ENCODE measurements around the gene PLEKHG4.

Gene PLEKHG4

GRCh38 chr16:67284699-67285646 lies 5.6 kb downstream of the PLEKHG4 start:
- DNase-seq (ENCODE audit: low spot score) = no peak

- no peak for DNase-seq (ENCODE audit: low spot score)
Observed at GRCh38 chr16:67286441-67287235, 7.3 kb downstream of the PLEKHG4 start.

- no peak for DNase-seq (ENCODE audit: low spot score)
Observed at GRCh38 chr16:67287960-67288359, 8.6 kb downstream of the PLEKHG4 start.

- DNase-seq (ENCODE audit: low spot score) = no peak
Observed at GRCh38 chr16:67291461-67291860, 12.1 kb downstream of the PLEKHG4 start.

- no peak for DNase-seq (ENCODE audit: low spot score)
Observed at GRCh38 chr16:67294171-67294757, 14.9 kb downstream of the PLEKHG4 start.

DNA sequence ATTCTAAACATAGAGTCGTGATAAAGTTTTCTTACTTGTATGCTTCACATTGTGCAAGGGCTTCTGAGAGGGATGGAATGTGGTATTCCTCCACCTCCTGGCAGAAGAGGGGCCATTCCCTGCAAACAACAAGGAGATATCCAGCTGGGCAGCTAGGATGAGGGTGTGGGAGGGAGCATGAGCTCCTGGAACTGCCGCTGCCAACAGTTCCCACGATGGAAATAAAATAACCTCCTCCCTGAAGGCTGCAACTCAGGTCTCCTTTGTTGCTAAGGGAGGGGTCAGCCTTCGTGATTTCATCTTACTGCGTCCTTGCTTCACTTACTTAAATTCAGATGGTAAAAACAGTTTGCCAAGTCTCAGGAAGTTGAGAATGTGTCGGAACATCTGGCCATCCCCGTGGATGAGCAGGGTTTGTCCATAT lies 15.6 kb downstream of the PLEKHG4 start:
- DNase-seq (ENCODE audit: low spot score) = no peak

DNA sequence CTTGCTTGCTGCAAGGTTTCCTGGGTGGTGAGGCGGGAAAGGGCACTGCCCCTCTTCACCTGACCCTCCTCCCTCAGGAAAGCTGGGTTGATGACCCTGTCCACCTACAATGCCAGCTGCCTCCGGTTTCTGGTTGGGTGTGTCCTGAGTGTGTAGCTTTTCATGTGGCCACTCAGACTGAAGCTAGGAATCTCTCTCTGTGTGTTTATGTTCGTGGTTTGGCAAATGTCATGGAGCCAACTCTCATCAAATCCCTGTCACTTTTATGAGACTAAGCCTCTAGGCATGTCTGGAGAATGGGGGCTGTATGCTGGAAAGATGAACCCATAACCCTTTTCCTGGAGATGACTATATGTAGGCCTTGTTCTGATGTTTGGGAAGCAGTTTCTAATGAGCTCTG lies 17.1 kb downstream of the PLEKHG4 start:
- no peak for DNase-seq (ENCODE audit: low spot score)

- DNase-seq (ENCODE audit: low spot score) = no peak
Observed at GRCh38 chr16:67298277-67298676, 18.9 kb downstream of the PLEKHG4 start.

DNA sequence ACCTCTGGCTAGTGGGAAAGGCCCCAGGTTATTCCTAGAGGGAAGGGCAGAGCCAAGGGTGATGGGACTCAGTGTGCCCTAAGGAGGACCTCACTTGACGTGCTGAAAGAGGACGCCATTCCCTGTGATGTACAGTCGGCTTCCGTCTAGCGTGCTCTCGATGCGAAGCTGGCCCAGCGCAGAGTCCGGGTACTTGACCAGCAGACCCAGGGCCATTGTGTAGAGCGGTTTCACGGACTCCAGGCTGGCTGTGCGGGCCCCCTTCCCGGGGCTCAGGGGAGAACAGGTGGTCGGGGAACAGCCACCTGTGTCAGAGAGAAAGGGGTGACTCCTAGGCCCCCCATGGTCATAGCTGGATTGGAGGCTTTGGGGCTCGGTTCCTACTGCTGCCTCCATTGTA lies 19.9 kb downstream of the PLEKHG4 start:
- no peak for DNase-seq (ENCODE audit: low spot score)

DNA sequence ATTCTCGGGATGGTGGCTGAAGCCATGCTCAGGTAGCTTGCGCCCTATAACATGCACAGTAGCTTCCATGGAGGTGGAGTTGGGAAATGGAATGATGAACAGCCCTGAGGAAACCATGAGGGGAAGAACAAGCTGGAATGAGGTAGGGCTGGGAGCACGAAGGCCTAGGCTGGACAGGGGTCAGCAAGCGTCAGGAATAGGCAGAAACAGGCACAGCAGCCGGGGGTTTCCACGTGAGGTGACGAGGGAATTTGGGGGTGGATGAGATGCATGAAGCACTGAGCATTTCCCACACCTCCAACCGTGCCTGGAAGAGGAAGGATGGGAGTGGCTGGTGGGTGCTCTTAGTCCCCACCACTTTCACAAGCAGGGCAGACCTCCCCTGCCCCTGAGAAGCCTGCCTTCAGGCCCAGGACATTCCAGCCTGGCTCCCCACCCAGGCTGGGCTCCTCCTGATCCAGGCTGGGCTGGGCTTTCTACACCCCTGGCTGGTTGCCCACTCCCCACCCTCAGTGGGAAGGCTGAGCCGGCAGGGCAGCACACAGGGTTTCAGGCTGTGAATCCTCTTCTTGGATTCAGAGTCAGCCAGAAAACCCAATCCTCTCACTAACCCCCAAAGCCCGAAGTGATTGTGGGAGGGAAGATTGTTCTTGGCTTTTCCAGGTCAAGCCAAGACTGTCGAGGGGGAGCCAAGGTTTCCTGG lies 21.9 kb downstream of the PLEKHG4 start:
- DNase-seq (ENCODE audit: low spot score) = no peak

DNA sequence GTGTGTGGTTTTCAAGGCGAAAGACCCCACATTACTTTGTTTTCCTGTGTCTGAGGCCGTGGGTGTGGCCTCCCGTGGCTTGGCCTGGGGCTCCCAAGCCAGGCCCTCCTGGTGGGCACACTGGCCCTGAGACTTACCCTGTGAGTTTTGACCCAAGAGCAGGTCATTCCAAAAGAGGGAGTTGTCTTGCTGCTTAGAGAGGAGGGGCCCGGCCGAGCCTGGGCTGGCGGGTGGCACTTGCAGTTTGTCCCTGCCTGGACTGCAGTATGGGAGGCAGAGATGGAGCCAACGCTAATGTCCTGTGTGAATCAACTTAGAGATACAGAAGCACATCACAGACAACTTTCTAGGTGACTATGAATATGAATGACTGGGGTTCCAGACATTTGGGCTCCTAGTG lies 22.7 kb downstream of the PLEKHG4 start:
- no peak for DNase-seq (ENCODE audit: low spot score)

DNA sequence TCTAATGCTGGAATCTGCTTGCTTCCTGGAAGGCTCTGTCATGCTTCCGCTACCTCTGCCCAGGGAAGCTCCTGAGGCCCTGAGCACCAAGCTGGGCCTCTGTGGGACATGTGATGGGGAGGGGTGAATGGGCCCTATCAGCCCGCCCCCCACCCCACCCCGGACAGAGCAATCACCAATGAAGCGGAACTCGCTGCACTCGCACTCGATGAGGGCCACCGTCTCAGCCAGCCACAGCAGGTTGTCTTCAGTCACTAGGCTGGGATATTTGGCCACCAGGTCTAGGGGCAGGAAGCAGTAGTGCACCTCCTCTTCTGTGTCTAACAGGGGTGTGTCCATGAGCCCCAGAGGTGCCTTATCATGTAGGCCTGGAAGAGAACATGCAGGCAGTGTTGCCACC lies 23.6 kb downstream of the PLEKHG4 start:
- no peak for DNase-seq (ENCODE audit: low spot score)

DNA sequence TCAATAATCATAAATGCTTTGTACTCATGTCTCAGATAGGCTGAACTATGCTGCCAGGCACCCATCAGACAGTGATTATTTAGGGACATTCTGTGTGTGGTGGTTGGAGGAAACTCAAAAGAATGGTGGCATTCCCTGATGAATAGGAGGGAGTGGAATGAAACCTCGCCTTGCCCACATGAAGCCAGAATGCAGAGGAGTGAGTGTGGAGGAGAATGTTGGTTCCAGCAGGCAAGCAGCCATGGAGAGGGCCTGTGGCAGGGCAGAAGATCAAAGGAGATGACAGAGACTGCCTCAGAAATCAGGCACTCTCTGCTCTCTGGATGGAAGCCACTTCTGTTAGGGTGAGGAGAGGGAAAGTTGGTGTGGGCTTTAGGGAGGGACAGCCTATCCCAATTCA lies 24.7 kb downstream of the PLEKHG4 start:
- DNase-seq (ENCODE audit: low spot score) = no peak

- no peak for DNase-seq (ENCODE audit: low spot score)
Observed at GRCh38 chr16:67305216-67306071, 26.1 kb downstream of the PLEKHG4 start.

- DNase-seq (ENCODE audit: low spot score) = no peak
Observed at GRCh38 chr16:67310561-67310960, 31.2 kb downstream of the PLEKHG4 start.

- no peak for DNase-seq (ENCODE audit: low spot score)
Observed at GRCh38 chr16:67311607-67312488, 32.5 kb downstream of the PLEKHG4 start.

GRCh38 chr16:67312719-67313118 lies 33.4 kb downstream of the PLEKHG4 start:
- no peak for DNase-seq (ENCODE audit: low spot score)

GRCh38 chr16:67317853-67318252 lies 38.5 kb downstream of the PLEKHG4 start:
- no peak for DNase-seq (ENCODE audit: low spot score)

- DNase-seq (ENCODE audit: low spot score) = no peak
Observed at GRCh38 chr16:67326115-67326471, 46.8 kb downstream of the PLEKHG4 start.
